ENCODE results near the gene GDI1. TPM values are rescaled to one million over a fixed set of nuclear protein-coding genes. Genes with fewer than 3 reads are reported as not detected.

The GDI1 gene
- total RNA-seq, 4 donors from 2014 or later, result 59.7 to 86.2 (median 78.1) TPM

DNA sequence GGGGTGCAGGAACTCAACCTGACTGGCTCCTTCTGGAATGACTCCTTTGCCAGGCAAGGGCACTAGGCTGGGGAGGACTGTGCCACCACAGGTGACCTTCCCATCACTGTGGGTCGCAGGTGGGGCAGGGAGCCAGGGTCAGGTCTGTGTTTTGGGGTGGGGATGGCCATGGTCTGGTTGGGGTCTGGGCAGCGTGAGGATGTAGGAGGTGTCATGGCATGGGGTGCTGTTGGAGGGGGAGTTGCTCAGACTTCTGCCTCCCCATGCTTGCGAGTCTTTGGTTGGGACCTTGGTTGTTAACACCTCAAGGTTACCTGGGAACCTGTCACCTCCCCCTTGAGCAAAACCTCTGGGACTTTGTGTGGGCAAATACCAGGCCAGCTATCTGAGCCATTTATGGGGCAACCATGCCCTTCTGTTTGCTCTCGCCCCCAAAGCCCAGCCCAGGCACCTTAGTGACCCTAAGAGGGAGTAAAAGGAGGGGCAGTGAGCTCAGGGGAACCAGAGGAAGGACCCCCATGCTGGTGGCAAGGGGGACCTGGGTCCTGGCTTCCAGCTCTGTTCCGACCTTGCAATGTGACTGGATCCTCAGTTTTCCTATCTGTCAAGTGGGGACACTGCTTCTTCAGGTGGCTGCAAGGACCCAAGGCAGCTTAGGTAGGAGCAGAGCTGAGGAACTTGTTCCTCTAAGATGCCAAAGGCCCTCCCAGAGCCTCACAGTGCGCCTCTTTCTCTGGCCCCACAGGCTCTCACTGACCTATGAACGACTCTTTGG lies 2.4 kb upstream of the GDI1 start:
- intact Hi-C loops (cut with DNase I), result loop anchor here (5.0 kb wide), 1 partner anchor 53 kb away; the partner anchor contains the start of gene UBL4A

DNA sequence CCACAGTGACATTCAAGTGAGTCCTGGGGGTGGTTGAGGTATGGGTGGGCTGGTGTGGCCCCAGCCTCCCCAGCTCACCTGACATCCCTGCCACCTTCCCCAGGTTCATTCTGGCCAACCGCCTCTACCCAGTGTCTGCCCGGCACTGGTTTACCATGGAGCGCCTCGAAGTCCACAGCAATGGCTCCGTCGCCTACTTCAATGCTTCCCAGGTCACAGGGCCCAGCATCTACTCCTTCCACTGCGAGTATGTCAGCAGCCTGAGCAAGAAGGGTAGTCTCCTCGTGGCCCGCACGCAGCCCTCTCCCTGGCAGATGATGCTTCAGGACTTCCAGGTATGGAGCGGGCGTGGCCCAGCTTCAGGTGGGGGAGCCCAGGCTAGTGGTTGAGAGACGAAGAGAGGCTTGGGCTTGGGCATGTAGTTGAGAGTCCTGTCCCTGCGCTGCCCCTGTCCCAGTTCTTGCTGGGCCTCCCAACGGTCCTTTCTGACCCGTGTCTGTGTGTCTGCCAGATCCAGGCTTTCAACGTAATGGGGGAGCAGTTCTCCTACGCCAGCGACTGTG lies 1.7 kb upstream of the GDI1 start:
- H3K27me3 ChIP-seq, result no peaks in the 10 kb centered on the region
- H3K27ac ChIP-seq, result no peak overlapping the region
- TF ChIP-seq POLR2A (IDR thresholded peaks at IDR 0.05), result no peak
- TF ChIP-seq, protein P1, sequence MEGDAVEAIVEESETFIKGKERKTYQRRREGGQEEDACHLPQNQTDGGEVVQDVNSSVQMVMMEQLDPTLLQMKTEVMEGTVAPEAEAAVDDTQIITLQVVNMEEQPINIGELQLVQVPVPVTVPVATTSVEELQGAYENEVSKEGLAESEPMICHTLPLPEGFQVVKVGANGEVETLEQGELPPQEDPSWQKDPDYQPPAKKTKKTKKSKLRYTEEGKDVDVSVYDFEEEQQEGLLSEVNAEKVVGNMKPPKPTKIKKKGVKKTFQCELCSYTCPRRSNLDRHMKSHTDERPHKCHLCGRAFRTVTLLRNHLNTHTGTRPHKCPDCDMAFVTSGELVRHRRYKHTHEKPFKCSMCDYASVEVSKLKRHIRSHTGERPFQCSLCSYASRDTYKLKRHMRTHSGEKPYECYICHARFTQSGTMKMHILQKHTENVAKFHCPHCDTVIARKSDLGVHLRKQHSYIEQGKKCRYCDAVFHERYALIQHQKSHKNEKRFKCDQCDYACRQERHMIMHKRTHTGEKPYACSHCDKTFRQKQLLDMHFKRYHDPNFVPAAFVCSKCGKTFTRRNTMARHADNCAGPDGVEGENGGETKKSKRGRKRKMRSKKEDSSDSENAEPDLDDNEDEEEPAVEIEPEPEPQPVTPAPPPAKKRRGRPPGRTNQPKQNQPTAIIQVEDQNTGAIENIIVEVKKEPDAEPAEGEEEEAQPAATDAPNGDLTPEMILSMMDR (IDR thresholded peaks at IDR 0.05), result no peak
- peaks cover 3 to 7% of the 10 kb centered on the region in 2 donors for H3K36me3 ChIP-seq
- intact Hi-C loops (cut with DNase I), result loop anchor here (5.0 kb wide), 1 partner anchor 52 kb away; the partner anchor contains the start of gene UBL4A
- no peak for DNase-seq
- no peaks in the 10 kb centered on the region for H3K9me3 ChIP-seq
- H3K4me3 ChIP-seq (replicated peaks in 1 of 3), result no peak overlapping the region
- peaks cover 4 to 6% of the 10 kb centered on the region in 2 donors for H3K4me1 ChIP-seq
- 95 to 98% methylated on average over 7 to 14 of the region's 19 CpGs for WGBS, 2 donors

More for the DNA sequence above, 2.4 kb upstream of the GDI1 start:
- Histone ChIP-seq H3K27ac (no peak overlapping the region), H3K4me3 (replicated peaks in 1 of 3) (no peak overlapping the region), H3K9me3 (no peaks in the 10 kb centered on the region), H3K27me3 (no peaks in the 10 kb centered on the region), H3K36me3 (peaks cover 3 to 7% of the 10 kb centered on the region in 2 donors), H3K4me1 (peaks cover 6% of the 10 kb centered on the region in 2 donors)
- no peak for TF ChIP-seq POLR2A (IDR thresholded peaks at IDR 0.05)
- TF ChIP-seq, protein P1 (IDR thresholded peaks at IDR 0.05), result no peak
- no peak for DNase-seq
- 80% methylated on average over 1 of the region's 7 CpGs; no CpG with 5 or more reads in 1 of the 2 donors for WGBS, 2 donors

GRCh38 chrX:154436374-154436982 lies 476 bp upstream of the GDI1 start:
- intact Hi-C loops (cut with DNase I), result loop anchor here (5.0 kb wide), 1 partner anchor 51 kb away; the partner anchor contains the start of gene UBL4A
- peaks cover 3 to 10% of the 10 kb centered on the region in 2 donors for H3K36me3 ChIP-seq
- H3K4me1 ChIP-seq, result peaks cover 4 to 6% of the 10 kb centered on the region in 2 donors
- 67% methylated on average over 3 of the region's 78 CpGs; no CpG with 5 or more reads in 1 of the 2 donors for WGBS, 2 donors
- DNase-seq, result peak; percentile 27 to 30
- peak overlapping the region; percentile 43 to 78 (median 66) for H3K27ac ChIP-seq
- H3K4me3 ChIP-seq (replicated peaks in 1 of 3), result peak overlapping the region in 1 of 3 donors; percentile 56
- TF ChIP-seq, protein P1 (IDR thresholded peaks at IDR 0.05), result no peak
- no peak for TF ChIP-seq POLR2A (IDR thresholded peaks at IDR 0.05)
- H3K9me3 ChIP-seq, result no peaks in the 10 kb centered on the region
- no peaks in the 10 kb centered on the region for H3K27me3 ChIP-seq

GRCh38 chrX:154437971-154438893 lies 1.3 kb downstream of the GDI1 start:
- WGBS, 2 donors, result 36 to 61% methylated on average over 17 to 20 of the region's 28 CpGs
- H3K4me3 ChIP-seq (replicated peaks in 1 of 3), result peak overlapping the region in 1 of 3 donors; percentile 56
- intact Hi-C loops (cut with DNase I), result loop anchor here (5.0 kb wide), 1 partner anchor 49 kb away; the partner anchor contains the start of gene UBL4A
- peaks cover 3 to 10% of the 10 kb centered on the region in 2 donors for H3K36me3 ChIP-seq
- H3K27ac ChIP-seq, result peak overlapping the region in 1 of 3 donors; percentile 43
- H3K27me3 ChIP-seq, result no peaks in the 10 kb centered on the region
- H3K4me1 ChIP-seq, result peaks cover 4 to 6% of the 10 kb centered on the region in 2 donors
- DNase-seq, result no peak
- no peaks in the 10 kb centered on the region for H3K9me3 ChIP-seq
- no peak for TF ChIP-seq POLR2A (IDR thresholded peaks at IDR 0.05)

Data from thyroid gland (tissue), 4 donors.